ENCODE data around the gene EIF3D.

Gene EIF3D

GRCh38 chr22:36528795-36529751 is at the start of gene EIF3D:
Gene EIF3D (minus strand): TSS chr22:36529166. CDS start chr22:36526121, 3,045 bp downstream.
- peak; percentile 97 for DNase-seq (ENCODE audit: low spot score)

GRCh38 chr22:36578619-36579018 is 49.7 kb upstream of the EIF3D start:
- DNase-seq (ENCODE audit: low spot score), result no peak

GRCh38 chr22:36577019-36577418 is 48.1 kb upstream of the EIF3D start:
- no peak for DNase-seq (ENCODE audit: low spot score)

GRCh38 chr22:36574728-36575127 is 45.8 kb upstream of the EIF3D start:
- no peak for DNase-seq (ENCODE audit: low spot score)

- DNase-seq (ENCODE audit: low spot score), result no peak
Observed at GRCh38 chr22:36573815-36574363, 44.9 kb upstream of the EIF3D start.

- DNase-seq (ENCODE audit: low spot score), result no peak
Observed at GRCh38 chr22:36571991-36572390, 43.0 kb upstream of the EIF3D start.

- DNase-seq (ENCODE audit: low spot score), result no peak
Observed at GRCh38 chr22:36569999-36570398, 41.0 kb upstream of the EIF3D start.

GRCh38 chr22:36568846-36569245 is 39.9 kb upstream of the EIF3D start:
- DNase-seq (ENCODE audit: low spot score), result no peak

- DNase-seq (ENCODE audit: low spot score), result no peak
Observed at GRCh38 chr22:36566720-36567119, 37.8 kb upstream of the EIF3D start.

GRCh38 chr22:36565686-36566085 is 36.7 kb upstream of the EIF3D start:
- DNase-seq (ENCODE audit: low spot score), result no peak

GRCh38 chr22:36565159-36565507 is 36.2 kb upstream of the EIF3D start:
- DNase-seq (ENCODE audit: low spot score), result no peak

- DNase-seq (ENCODE audit: low spot score), result no peak
Observed at GRCh38 chr22:36564422-36565158, 35.6 kb upstream of the EIF3D start.

GRCh38 chr22:36563898-36564297 is 34.9 kb upstream of the EIF3D start:
- no peak for DNase-seq (ENCODE audit: low spot score)

- DNase-seq (ENCODE audit: low spot score), result no peak
Observed at GRCh38 chr22:36563444-36563843, 34.5 kb upstream of the EIF3D start.

- DNase-seq (ENCODE audit: low spot score), result no peak
Observed at GRCh38 chr22:36563001-36563400, 34.0 kb upstream of the EIF3D start.

GRCh38 chr22:36562261-36562835 is 33.4 kb upstream of the EIF3D start:
- DNase-seq (ENCODE audit: low spot score), result no peak

GRCh38 chr22:36561291-36561811 is 32.4 kb upstream of the EIF3D start:
- DNase-seq (ENCODE audit: low spot score), result no peak

- no peak for DNase-seq (ENCODE audit: low spot score)
Observed at GRCh38 chr22:36560001-36560400, 31.0 kb upstream of the EIF3D start.

- no peak for DNase-seq (ENCODE audit: low spot score)
Observed at GRCh38 chr22:36554098-36554497, 25.1 kb upstream of the EIF3D start.

GRCh38 chr22:36552289-36552688 is 23.3 kb upstream of the EIF3D start:
- DNase-seq (ENCODE audit: low spot score), result no peak

GRCh38 chr22:36550701-36551495 is 21.9 kb upstream of the EIF3D start:
- no peak for DNase-seq (ENCODE audit: low spot score)
